Activated CD8-positive, alpha-beta memory T cell treated with anti-CD3 and anti-CD28 coated beads, Interleukin-2, amount 50 U/mL, for 48 hours (primary cell): ENCODE measurements around the gene WNT3A.

Experiments used
- DNase-seq: peaks from one replicate; pipeline ENCODE4 v3.0.0-alpha.2; 2020

WNT3A gene

GRCh38 chr1:228000416-228000815 lies 6.4 kb upstream of the WNT3A start:
- DNase-seq = no peak

GRCh38 chr1:228000836-228001563 lies 5.8 kb upstream of the WNT3A start:
- DNase-seq = peak; percentile 36

- DNase-seq = peak; percentile 41
Observed at GRCh38 chr1:228001738-228002535, 4.9 kb upstream of the WNT3A start.

GRCh38 chr1:228002792-228003191 lies 4.0 kb upstream of the WNT3A start:
- DNase-seq = no peak

GRCh38 chr1:228003461-228004330 lies 3.1 kb upstream of the WNT3A start:
- peak; percentile 38 for DNase-seq

- peak; percentile 57 for DNase-seq
Observed at GRCh38 chr1:228004331-228004855, 2.4 kb upstream of the WNT3A start.

GRCh38 chr1:228004856-228005462 lies 1.8 kb upstream of the WNT3A start:
- peak; percentile 47 for DNase-seq

GRCh38 chr1:228005511-228006033 lies 1.2 kb upstream of the WNT3A start:
- DNase-seq = peak; percentile 50

GRCh38 chr1:228006034-228006785 lies 588 bp upstream of the WNT3A start:
- peak; percentile 51 for DNase-seq

- DNase-seq = peak; percentile 46
Observed at GRCh38 chr1:228007049-228007800, 427 bp downstream of the WNT3A start.

GRCh38 chr1:228007801-228008341 lies 1.1 kb downstream of the WNT3A start:
- peak; percentile 49 for DNase-seq

GRCh38 chr1:228008391-228009115 lies 1.8 kb downstream of the WNT3A start:
- peak; percentile 48 for DNase-seq

- peak; percentile 48 for DNase-seq
Observed at GRCh38 chr1:228009116-228009827, 2.5 kb downstream of the WNT3A start.

GRCh38 chr1:228009828-228010775 lies 3.3 kb downstream of the WNT3A start:
- DNase-seq = peak; percentile 44

GRCh38 chr1:228010921-228011320 lies 4.1 kb downstream of the WNT3A start:
- DNase-seq = no peak

- peak; percentile 38 for DNase-seq
Observed at GRCh38 chr1:228011721-228012311, 5.0 kb downstream of the WNT3A start.

GRCh38 chr1:228012555-228012954 lies 5.8 kb downstream of the WNT3A start:
- DNase-seq = no peak
